AG09319 (cell line): ENCODE measurements around the gene ACADL.
"Not testable (repeated sequence)": the region's sequence is repeated elsewhere in the genome, so short reads cannot be mapped to it uniquely, and the experiment has no call there.

ENCODE experiments used
- DNase-seq: peaks from one replicate; pipeline ENCODE4 v3.0.0-alpha.2; 2010; ENCODE audit warnings: low read depth; ENCODE audit errors: extremely low read depth
- CTCF ChIP-seq: IDR thresholded peaks from 2 replicates; pipeline ENCODE4 v1.5.1; 2011; ENCODE audit warnings: low read depth, mild to moderate bottlenecking, inconsistent platforms, low read length, moderate library complexity

Gene ACADL

GRCh38 chr2:210190345-210190744, 34.9 kb downstream of the ACADL start:
- DNase-seq: no peak
- no peak for TF ChIP-seq CTCF

GRCh38 chr2:210189452-210190138, 35.7 kb downstream of the ACADL start:
- no peak for DNase-seq
- no peak for TF ChIP-seq CTCF

- DNase-seq: no peak
- no peak for TF ChIP-seq CTCF
Observed at GRCh38 chr2:210188755-210189154, 36.5 kb downstream of the ACADL start.

GRCh38 chr2:210188190-210188589, 37.1 kb downstream of the ACADL start:
- TF ChIP-seq CTCF: no peak
- no peak for DNase-seq

- DNase-seq: not testable (repeated sequence)
Observed at GRCh38 chr2:210183936-210184335, 41.3 kb downstream of the ACADL start.

- DNase-seq: not testable (repeated sequence)
Observed at GRCh38 chr2:210181606-210182088, 43.6 kb downstream of the ACADL start.

GRCh38 chr2:210181033-210181605, 44.1 kb downstream of the ACADL start:
- not testable (repeated sequence) for DNase-seq

GRCh38 chr2:210180477-210180876, 44.8 kb downstream of the ACADL start:
- no peak for TF ChIP-seq CTCF
- DNase-seq: no peak

GRCh38 chr2:210179351-210179990, 45.8 kb downstream of the ACADL start:
- no peak for TF ChIP-seq CTCF
- DNase-seq: no peak
